ENCODE results near the gene DEGS2.

The DEGS2 gene

GRCh38 chr14:100147691-100148464 lies 11.6 kb downstream of the DEGS2 start:
- no peak for DNase-seq

DNA sequence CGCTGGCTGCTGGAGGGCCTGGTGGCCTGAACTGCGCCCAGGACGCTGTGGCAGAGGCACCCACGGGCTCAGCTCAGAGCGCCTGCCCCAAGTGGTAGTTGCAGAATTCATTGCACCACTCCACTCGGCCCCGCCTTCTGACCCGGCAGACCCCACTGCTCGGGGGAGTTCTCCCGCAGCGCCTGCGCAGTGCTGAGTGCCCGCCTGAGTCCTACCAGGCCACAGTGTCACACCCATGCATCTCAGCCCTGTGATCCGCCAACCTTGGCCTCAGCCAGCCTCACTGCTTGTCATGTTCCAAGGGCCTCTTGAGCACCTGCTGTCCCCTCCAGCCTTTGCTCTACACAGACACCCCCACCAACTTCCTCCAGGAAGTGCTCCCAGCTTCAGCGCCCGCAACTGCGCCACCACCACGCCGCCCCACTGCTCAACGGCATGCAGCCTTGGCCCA lies 12.2 kb downstream of the DEGS2 start:
- peak; percentile 76 to 77 for DNase-seq

DNA sequence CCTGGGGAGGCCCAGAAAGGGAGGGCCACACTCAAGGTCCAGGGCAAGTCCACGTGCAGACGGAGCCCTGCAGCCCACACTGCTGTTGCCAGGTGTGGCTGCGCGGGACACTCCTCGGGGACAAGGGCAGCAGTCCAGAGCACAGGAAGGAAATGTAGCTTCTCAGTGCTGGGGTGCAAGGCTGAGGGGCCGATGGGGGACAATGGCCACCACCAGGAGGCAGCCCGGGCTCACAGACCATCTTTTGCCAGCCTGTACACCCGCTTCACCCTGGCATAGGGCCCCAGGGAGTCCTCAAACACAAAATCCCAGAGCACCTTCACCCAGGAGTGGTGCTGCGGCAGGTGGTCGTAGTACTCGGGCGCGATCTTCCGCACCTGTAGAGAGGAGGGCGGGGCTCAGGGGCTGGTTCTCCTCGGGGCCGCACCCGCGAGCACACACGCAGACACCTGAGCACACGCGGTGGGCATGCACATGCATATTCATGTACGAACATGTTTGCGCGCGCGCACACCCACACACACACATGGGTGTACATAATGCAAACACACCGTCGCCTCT lies 12.8 kb downstream of the DEGS2 start:
- peak; percentile 22 to 40 for DNase-seq

- peak in 1 of 2 donors; percentile 21 for DNase-seq
Measured at GRCh38 chr14:100145682-100146464, 13.6 kb downstream of the DEGS2 start.

DNA sequence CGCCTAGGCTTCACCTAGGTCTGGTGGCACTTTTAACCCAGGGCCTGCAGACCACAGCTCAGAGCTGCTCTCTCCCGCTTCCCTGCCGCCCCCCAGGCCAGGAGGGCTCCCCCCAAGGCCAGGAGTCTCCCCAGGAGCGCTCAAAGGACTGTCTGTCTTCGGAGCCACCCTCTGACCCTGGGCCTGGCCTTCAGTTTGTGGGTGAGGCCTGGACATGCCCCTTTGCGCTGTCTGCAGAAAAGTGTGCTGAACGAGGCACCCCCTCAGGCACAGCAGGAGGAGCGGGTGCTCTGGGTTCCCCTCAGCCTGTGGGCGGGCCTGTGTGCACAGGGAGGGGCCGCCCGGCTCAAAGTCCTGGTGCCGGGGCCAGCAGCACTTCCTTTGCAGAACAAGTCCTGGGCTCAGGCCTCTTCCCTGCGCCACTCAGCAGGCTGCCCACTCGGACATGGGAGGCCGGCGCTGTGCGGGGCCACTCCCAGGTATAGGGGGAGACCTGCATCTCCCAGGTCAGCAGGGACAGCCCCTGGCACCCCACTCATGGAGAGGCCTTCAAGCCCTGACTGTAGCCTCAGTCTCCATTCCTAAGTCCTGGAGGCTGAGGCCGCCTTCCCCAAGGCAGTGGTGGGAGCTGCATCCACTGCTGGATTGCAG lies 14.3 kb downstream of the DEGS2 start:
- DNase-seq: no peak

DNA sequence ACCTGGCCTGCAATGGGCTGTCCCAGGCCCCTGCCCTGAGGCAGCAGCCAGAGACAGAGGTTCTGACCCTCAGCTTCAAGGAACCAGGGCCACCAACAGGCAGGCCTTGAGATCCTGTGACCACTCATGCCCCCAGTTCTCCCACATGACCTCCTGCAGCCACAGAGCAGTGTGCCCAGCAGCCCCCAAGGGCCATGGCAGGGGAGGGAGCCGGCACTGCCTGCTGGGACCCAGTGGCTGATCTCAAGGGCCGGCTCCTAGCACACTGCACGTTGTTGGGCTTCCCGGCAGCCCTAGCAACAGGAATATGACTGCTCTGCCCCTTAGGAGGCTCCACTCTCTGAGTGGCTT lies 14.8 kb downstream of the DEGS2 start:
- DNase-seq: no peak

DNA sequence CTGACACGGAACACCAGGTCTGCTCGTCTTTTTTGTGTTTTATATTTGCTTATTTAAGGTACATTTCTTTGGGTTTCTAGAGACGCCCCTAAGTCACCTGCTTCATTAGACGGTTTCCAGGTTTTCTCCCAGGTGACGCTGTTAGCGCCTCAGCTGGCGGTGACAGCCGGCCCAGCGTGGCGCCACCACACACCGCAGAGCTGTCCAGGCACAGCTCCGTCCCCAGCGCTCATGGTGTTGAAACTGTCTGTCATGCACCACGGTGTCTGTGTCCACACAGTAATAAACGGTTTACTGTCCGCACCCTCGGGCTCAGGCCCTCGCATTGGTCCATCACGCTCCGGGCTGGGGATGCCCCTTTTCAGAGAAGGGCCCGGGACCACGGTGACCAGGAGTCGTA lies 15.5 kb downstream of the DEGS2 start:
- DNase-seq: no peak

GRCh38 chr14:100143523-100143922 lies 15.9 kb downstream of the DEGS2 start:
- no peak for DNase-seq

GRCh38 chr14:100142073-100143040 lies 17.1 kb downstream of the DEGS2 start:
- DNase-seq: no peak

DNA sequence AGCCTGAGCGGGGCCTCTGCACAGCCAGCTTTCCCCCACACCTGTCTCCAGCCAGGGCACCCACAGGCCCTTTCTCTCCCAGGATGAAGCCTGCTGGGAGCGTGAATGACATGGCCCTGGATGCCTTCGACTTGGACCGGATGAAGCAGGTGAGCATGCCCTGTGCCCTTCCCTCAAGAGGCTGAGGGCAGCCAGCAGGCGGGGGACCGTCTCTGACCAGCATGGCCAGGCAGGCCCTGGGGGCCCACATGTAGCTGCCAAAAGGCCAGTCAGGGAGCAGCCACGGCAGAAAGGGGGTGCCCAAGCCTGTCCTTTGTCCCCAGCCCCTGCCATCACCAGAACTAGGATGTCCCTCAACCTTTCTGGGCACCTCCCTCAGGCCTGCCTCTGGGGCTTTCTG lies 18.3 kb downstream of the DEGS2 start:
- no peak for DNase-seq

DNA sequence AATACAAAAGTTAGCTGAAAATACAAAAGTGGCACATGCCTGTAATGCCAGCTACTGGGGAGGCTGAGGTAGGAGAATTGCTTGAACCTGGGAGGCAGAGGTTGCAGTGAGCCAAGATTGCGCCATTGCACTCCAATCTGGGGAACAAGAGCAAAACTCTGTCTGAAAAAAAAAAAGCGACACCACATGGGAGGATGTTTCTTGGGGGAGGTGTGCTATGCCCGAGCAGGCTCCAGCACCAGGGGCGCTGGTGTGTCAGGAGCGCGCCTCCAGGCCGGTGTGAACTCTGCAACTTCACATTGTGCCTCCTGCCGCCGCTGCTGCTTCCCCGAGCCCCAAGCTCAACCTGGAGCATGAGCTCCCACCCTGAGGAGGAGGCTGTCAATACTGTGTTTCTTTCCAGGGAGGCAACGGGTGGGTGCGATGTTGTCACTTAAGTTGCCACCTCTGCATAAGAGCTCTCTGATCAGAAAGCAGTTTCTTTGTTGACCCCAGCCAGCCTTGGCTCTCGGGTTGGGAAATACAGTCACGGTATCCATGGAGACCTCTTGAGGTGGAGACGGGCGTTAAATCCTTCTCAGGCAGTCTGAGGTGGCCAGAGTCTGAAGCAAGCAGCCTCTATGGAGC lies 18.9 kb downstream of the DEGS2 start:
- DNase-seq: no peak

DNA sequence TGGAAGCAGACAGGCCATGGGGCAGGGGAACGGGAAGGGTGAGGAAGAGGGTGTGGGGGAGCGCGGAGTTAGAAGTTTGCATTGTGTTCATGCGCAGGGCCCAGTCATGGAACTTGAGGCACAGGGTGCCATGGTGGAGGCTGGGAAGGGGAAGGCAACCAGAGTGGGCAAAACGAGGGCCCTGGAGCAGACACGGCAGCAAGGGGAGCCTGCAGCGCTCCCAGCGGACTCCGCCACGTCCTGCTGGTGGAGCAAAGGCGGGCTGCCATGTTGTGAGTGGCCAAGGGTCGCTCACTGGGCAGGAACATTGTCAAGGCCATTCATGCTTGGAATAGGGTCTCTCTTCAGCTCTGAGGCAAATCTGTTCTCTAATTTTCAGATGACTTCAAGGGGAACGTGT lies 20.5 kb downstream of the DEGS2 start:
- DNase-seq: no peak

GRCh38 chr14:100138082-100138787 lies 21.2 kb downstream of the DEGS2 start:
- no peak for DNase-seq

DNA sequence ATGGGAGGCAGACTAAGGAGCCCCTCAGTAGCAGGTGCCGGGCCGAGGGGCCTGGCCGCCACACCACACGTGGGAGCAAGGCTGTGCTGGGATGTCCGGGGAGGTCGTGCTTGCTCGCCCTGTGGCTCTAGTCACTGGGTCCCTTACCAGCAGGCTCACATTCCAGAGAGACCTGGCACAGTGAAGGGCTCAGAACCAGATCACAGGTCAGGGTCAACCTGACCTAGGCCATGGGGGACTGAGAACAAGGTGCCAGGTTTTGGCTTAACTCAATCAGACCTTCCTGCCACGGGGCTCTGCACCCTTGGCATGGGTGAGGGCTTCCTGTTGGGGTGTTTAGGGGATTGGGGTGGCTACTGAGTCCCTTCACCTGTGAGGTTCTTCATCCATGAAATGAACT lies 22.3 kb downstream of the DEGS2 start:
- no peak for DNase-seq

DNA sequence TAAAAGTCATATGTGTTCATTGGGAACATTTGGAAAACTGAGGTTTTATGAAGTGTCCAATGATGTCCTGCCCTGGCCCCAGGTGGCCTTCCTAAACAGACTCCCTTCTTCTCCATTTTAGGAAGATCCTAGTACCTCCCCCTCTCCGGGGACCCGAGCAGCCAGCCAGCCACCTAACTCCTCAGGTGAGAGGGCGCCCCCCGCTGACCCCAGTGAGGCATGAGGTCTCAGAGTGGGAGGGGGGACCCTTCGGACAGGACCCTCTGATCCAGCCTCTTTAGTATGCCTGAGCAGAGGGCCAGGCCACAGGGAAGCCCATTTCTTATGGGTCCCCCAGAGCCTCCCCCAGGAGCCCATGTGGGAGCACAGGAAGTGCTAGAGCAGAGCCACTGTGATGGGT lies 23.7 kb downstream of the DEGS2 start:
- no peak for DNase-seq

DNA sequence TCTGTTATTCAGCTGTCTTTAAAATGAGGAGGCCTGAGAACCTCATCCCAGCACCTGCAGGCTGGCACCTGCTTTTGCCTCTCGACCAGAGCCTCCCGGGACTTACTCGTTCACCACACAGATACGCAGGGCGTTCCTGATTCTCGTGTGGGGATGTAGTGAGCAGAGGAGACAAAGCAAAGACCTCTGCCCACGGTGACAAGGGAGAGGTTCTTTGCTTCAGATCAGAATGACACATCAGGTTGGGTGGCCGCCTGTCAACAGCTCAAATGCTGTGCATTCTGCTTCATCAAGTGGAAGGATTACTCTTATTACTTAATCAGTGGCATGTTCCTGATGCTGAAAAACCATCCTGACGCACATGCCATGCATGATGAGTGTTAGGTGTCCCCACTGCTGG lies 24.4 kb downstream of the DEGS2 start:
- DNase-seq: no peak

DNA sequence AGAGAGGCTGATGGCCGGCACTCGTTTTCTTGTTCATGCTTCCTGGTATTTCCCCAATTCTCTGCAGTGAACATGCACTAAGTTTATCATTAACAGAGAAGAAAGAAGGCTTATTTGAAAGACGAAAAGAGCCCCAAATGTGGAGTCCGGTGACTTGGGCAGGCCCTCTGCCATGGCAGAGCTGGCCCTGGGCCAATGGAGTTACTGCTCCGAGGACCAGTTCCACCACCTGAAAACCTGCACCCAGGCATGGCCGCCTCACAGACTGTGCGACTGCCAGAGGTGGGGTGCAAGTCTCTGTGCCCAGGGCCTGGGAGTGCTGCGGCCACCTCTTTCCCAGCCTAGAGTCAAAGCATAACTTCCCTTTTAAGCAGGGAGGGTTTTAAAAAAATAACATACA lies 24.9 kb downstream of the DEGS2 start:
- DNase-seq: no peak

GRCh38 chr14:100132903-100133510 lies 26.4 kb downstream of the DEGS2 start:
- DNase-seq: no peak

- DNase-seq: no peak
Measured at GRCh38 chr14:100132161-100132902, 27.1 kb downstream of the DEGS2 start.

GRCh38 chr14:100131181-100131580 lies 28.3 kb downstream of the DEGS2 start:
- DNase-seq: no peak

All from CD4-positive, alpha-beta T cell treated with Interferon alpha-2 for 1 hour (primary cell).